GM19025 (cell line): ENCODE results near the gene PPP2R2C.

ENCODE experiments used
- ATAC-seq: cut with Tn5 transposase; IDR thresholded peaks from one replicate; pipeline ENCODE4 v1.9.1; 2021; ENCODE audit warnings: mild to moderate bottlenecking, low read depth, moderate library complexity; ENCODE audit not compliant: unreplicated experiment

PPP2R2C gene

DNA sequence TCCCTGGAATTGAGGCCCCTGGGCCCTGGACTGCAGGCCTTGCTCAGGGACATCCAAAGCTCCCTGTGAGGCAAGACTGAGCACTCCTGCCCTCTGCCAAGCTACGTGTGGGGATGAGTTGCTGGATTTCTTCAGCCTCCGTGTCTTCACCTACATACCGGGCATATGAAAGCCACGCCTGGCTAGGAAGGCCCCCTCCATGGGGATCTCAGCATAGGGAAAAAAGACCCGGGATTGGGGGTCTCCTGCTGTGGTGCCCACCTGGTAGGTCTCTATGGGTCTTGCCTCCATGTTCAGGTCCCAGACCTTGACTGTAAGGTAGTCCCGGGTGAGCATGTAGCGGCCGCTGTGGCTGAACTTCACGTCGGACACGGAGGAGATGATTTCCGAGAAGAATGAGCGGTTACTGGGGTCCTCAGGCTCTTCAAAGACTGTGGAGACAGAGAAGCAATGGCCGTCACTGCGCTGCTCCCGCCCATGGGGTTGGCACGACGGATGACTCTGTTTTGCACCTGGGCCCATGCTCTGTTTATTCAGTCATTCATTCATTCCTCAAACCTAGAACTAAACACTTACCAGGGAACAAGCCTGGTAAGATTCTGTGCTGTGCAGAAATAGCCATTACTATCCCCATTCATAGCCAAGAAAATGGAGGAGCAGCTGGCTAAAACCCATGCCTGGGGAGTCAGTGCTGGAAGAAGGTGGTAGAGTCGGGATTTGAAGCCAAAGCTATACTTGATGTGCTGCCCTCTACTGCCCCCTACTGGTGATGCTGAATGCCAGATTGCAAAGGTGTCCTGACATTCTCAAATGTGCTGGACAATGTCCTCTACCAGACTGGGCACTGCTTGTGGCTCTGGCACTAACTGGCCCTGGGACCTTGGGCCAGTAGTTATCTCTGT lies 138.9 kb downstream of the PPP2R2C start:
- ATAC-seq = no peak

DNA sequence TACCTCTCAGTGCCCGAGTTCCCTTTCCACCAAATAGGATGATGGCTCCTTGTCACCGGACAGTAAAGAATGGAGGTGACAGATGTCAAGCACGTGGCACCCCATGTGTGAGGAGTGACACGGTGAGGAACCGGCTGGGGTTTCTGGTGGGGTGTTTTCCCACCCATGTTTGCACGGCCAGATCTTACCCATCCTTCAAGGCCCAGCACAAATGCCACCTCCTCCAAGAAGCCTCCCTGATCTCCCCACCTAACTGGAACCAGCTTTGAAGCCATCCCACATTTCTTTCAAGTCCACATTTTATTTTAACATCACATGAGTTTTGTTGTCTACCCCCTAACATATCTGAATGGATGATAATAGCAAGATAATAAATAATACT lies 139.8 kb downstream of the PPP2R2C start:
- ATAC-seq = no peak

DNA sequence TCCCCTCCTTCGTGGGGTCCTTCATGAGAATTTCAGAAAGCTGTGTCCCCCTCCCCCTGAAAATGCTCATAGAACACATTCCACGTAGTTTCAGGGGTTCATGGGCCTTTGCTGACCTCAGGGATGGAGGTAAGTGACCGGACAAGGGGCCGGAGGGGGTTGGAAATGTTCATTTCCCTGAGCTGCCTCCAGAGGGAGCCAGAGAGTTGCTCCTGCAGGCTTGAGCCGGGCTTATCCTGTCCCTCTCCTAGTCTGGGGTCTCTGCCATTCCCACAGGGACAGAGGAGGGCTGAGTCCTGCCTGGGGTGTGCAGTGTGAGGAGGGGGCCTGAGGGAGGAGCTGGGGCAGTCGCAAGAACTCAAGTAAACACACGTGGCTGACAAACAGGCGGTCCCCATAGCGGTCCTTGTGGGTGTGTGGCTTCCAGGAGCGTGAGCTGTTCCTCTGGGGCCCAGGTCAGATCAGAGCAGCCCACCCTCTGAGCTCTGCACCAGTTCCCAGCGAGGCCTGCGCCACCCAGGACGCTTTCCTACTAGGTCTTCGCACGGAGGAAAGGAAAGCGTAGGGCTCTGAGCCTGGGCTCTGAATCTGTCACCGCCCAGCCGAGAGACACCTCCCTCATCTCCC lies 140.3 kb downstream of the PPP2R2C start:
- no peak for ATAC-seq

GRCh38 chr4:6331468-6331867 lies 140.9 kb downstream of the PPP2R2C start:
- no peak for ATAC-seq

DNA sequence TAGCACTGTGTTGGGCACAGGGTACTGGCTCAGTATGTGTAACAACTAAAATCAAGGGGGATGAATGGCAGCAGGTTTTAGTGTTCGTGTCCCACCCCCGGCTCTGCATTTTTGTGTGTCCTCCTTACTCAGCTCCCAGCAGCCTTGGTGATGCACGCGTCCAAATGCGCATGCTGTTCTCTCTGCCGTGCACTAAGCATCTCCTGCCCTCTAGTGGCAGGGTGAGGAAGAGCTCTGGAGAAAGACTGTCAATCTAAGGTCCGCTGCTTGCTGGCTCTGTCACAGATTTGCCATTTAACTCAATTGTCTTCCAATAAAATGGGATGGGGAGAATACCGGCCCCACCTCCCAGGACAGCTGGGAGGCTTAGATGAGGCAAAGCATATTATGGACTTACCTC lies 141.4 kb downstream of the PPP2R2C start:
- ATAC-seq = no peak

- ATAC-seq = no peak
Observed at GRCh38 chr4:6330384-6330767, 142.0 kb downstream of the PPP2R2C start.

DNA sequence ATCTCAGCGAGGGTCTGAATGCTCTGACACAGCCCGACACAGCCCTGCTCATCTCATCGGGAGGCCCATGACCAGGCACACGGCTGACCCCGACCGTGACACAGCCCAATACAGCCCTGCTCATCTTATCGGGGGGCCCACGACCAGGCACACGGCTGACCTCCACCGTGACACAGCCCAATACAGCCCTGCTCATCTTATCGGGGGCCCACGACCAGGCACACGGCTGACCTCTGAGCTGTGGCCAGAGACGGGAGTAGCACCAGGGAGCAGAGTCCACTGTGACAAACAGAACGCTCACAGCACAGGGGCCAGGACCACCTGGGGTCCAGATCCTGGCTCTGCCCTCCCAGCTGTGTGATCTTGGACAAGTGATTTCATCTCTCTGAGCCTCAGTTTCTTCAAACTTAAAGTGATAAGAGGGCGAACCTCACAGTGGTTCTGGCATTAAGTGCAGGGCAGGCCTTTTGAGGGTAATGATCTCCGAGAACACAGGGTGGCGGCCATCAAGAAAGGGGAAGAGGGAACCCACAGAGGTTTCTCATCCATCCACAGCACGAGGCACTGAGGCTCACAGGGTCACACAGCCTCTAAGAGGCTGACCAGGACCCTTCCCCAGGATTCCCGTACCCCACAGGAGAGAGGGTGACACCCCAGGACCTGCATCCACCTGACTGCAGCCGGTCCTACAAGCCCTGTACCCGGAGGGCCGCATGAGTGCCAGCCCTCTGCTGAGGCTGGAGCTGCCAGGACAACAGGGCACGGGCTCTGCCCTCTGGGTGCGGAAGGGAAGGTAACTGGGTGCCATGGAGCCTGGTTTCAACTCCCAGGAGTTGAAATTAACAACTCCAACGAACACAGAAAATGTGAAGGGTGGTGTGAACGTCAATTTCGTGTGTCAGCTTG lies 142.7 kb downstream of the PPP2R2C start:
- no peak for ATAC-seq

DNA sequence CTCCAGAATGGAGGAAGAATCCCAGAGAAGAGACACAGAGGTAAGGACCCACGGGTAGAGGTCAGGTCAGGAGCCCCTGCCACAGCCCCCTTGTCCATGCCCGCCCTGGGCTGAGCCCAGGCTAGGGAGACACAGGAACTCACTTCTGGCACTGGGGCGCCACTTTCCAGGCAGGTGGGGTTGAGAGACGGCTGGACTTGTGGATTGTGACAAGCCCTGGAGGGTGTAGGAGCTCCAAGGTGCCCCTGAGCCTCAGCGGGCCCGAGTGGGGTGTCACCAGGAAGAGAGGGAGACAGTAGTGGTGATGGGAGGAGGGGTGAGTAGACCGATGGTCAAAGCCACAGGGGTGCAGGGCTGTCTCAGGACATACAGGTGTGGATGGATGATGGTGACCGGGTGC lies 143.9 kb downstream of the PPP2R2C start:
- no peak for ATAC-seq

DNA sequence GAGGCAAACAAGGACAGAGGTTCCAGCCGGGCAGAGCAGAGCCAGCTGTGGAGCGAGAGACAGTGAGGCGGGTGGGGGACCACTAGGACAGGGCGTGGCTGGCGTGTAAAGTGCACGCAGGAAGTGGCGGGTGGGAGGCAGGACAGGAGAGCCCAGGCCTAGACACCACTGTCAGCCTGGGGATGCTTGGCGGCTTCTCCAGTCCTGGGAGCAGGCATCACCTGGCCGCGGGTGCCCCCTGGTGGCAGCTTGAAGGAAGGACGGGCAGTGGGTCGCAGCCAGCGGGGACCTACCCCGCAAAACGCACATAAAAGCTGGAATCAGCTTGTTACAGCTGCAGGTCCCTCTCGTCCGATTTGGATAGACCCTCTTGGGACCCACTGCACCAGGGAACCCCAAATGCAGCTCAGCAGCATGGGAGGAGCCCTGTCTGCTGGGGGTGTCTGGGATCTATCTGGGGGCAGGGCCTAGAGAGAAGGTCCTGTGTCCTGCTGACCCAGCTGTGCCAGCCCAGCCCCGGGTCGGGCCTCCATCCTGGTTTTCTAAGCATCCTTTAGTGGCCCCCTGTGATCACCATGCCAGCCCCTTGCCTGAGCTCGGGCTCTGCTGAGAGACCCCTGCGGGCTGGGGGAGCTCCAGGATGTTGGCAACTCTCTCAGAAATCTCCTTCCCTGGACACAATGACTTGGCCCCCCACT lies 145.0 kb downstream of the PPP2R2C start:
- no peak for ATAC-seq

- no peak for ATAC-seq
Observed at GRCh38 chr4:6326312-6327060, 145.9 kb downstream of the PPP2R2C start.

DNA sequence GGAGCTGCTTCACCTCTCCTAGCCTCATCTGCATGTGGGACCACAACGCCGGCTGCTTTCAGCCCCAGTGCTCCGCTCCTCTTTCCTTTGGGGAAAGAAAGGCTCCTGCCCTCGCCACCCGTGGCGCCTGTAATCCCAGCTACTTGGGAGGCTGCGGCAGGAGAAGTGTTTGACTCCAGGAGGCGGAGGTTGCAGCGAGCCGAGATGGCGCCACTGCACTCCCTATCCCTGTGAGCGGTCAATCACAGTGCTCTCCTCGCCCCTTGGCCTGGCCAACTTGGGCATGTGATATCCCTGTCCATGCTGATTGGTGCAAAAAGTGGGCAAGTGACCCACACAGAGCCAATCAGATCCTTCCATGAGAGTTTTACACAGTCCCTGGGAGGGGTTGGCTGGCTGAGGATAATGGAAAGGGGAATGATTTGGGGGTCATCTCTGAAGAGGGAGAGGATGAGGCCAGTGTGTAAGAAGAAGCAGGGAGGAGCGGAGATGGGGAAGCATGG lies 146.6 kb downstream of the PPP2R2C start:
- ATAC-seq = no peak

GRCh38 chr4:6324999-6325787 lies 147.2 kb downstream of the PPP2R2C start:
- ATAC-seq = no peak

- no peak for ATAC-seq
Observed at GRCh38 chr4:6324461-6324998, 147.9 kb downstream of the PPP2R2C start.

DNA sequence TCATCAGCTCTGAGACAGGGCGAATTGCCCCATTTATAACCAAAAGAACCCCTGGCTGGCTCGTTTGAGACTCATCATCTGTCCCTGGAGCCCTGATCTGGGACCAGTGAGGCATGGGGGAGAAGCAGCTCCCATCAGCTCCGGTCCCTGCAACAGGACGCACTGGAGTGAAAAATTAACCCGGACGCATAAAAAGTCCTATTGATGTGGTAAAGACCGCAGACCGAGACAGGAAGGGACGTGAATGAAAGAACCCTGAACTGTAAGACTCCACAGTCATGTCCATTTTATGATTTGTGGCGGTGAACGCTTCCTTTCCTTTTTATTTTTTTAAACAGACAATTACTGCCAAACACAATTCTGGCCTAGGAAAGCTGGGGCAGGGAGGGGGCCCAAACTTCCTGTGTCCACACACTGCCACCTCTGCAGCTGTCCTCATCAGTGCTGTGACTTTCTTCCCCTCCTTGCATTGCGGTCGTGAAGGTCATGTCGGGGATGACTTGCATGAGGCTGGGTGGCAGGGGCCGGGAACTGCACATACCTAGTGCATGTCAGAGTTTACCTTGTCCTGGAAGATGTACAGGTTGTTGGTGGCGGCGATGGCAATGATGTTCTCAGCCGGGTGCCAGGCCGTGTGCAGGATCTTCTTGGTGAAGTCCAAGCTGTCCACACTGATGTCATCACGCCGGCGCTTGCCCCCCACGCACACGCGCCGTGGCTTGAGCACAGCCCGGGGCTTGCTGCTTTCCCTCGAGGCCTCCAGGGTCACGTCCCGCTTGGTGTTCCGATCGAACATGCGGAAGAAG lies 149.4 kb downstream of the PPP2R2C start:
- ATAC-seq = peak; percentile 62

DNA sequence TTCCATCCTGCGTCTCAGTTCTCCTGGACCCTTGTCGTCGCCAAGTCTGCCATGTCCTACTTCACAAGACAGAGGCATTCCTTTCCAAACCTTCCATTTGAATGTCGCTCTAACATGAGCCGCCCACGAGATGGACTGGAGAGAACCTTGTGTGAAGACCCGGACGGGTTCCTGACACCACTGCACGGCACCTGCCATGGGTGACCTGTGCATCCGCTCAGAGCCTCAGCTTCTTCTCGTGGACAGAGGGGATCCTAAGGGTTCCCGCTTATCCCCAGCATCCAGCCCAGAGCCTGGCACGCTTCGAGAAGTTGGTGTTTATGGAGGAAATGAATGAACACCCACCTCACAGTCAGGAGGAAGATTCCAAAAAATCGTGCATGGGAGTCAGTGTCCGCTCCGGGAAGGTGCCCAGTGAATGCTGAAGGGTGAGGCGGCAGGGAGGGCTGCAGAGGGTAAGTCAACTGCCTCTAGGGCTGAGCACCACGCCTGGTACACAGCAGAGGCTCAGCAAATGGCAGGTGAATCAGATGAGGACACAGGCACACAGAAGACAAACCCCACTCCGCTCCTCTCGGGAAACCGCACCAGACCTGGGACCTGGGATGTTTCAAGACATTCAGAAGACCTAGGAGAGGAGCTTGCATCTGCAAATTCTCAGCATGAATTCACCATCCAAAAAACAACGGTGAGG lies 150.2 kb downstream of the PPP2R2C start:
- no peak for ATAC-seq

GRCh38 chr4:6321361-6321760 lies 151.1 kb downstream of the PPP2R2C start:
- ATAC-seq = no peak

DNA sequence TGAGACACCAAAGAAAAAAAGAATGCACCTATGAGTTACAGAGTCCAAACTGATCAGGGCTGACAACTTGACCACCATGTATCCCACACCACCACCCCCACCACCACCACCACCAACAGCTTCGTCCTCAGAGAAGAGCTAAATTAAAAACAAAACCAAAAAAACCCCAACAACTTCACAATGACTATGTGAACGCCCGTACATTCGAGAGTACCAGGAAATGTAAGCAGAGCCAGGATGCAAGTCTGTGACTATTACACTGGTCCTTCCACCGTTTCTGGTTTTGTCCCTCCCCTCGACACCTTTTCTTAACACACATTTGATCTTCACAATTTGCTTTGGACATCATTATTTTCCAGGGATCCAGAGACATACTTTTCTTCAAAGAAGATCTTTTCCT lies 151.8 kb downstream of the PPP2R2C start:
- ATAC-seq = no peak
